IMR-90 (cell line): ENCODE results near the gene NT5C1A. TPM values are rescaled to one million over a fixed set of nuclear protein-coding genes. Genes with fewer than 3 reads are reported as not detected.

ENCODE experiments used
- ATAC-seq: fragments of 200-7000 bp; cut with Tn5 transposase; 2 replicates; pipeline ENCODE4 v1.9.1; 2020; ENCODE audit warnings: low read depth, mild to moderate bottlenecking, moderate library complexity
- BruUV-seq: library from RNA; stranded (reverse); fragments of 400-500 nt; replicated peaks from 2 replicates; lab custom pipeline; 2021; lab: Mats Ljungman, UMichigan
- CTCF ChIA-PET: fragments of 300-600 bp; formaldehyde crosslinking; extraction: SDS; loops from one replicate; lab custom pipeline; 2021; ENCODE audit warnings: antibody characterized with exemption; lab: Yijun Ruan, JAX
- POLR2A ChIA-PET: fragments of 300-600 bp; sonication (Branson Sonifier 250); formaldehyde crosslinking; loops from one replicate; lab custom pipeline; 2022; ENCODE audit warnings: antibody characterized with exemption; ENCODE audit not compliant: unreplicated experiment; lab: Charles Lee
- DNase-seq: peaks from one replicate; pipeline ENCODE4 v3.0.0; 2013
- H2AFZ ChIP-seq: replicated peaks from 2 replicates; pipeline ENCODE3; 2013; ENCODE audit warnings: low read length, mild to moderate bottlenecking; ENCODE audit not compliant: poor library complexity
- H2AK5ac ChIP-seq: 2 replicates; pipeline ENCODE4 v1.6.1; 2013; ENCODE audit warnings: low read depth, low read length, inconsistent platforms
- H2AK9ac ChIP-seq: replicated peaks from 2 replicates; pipeline ENCODE3; 2013; ENCODE audit warnings: mild to moderate bottlenecking, low read depth, low read length, moderate library complexity; ENCODE audit not compliant: poor library complexity
- H2BK120ac ChIP-seq: 2 replicates; pipeline ENCODE4 v1.6.1; 2013; ENCODE audit warnings: low read depth, low read length, inconsistent platforms
- H2BK15ac ChIP-seq: 3 replicates; pipeline ENCODE4 v1.6.1; 2013; ENCODE audit warnings: low read depth, low read length, inconsistent platforms
- H2BK20ac ChIP-seq: 2 replicates; pipeline ENCODE4 v1.6.1; 2013; ENCODE audit warnings: low read depth, mild to moderate bottlenecking, inconsistent platforms, low read length, moderate library complexity
- H2BK5ac ChIP-seq: 2 replicates; pipeline ENCODE4 v1.6.1; 2013; ENCODE audit warnings: mild to moderate bottlenecking, low read depth, low read length, inconsistent platforms; ENCODE audit not compliant: poor library complexity, severe bottlenecking
- H3K14ac ChIP-seq: replicated peaks from 2 replicates; pipeline ENCODE4 v1.6.1; 2013; ENCODE audit warnings: low read depth, low read length, inconsistent platforms
- H3K18ac ChIP-seq: 2 replicates; pipeline ENCODE4 v1.6.1; 2013; ENCODE audit warnings: low read depth, low read length, control low read depth
- H3K23ac ChIP-seq: 2 replicates; pipeline ENCODE4 v1.6.1; 2013; ENCODE audit warnings: low read depth, low read length, inconsistent platforms
- H3K27ac ChIP-seq: 2 replicates; pipeline ENCODE4 v1.5.1; 2013; ENCODE audit warnings: mild to moderate bottlenecking, control low read depth, low read length; ENCODE audit not compliant: insufficient read depth
- H3K27me3 ChIP-seq: 2 replicates; pipeline ENCODE4 v1.6.1; 2013; ENCODE audit warnings: low read length; ENCODE audit not compliant: control insufficient read depth, insufficient read depth
- H3K36me3 ChIP-seq: 2 replicates; pipeline ENCODE4 v1.6.1; 2013; ENCODE audit warnings: low read length, mixed read lengths; ENCODE audit not compliant: control insufficient read depth, insufficient read depth
- H3K4ac ChIP-seq: 2 replicates; pipeline ENCODE4 v1.6.1; 2013; ENCODE audit warnings: low read depth, low read length, inconsistent platforms
- H3K4me1 ChIP-seq: 2 replicates; pipeline ENCODE4 v1.6.1; 2013; ENCODE audit warnings: low read length, mixed read lengths; ENCODE audit not compliant: control insufficient read depth, insufficient read depth
- H3K4me2 ChIP-seq: 2 replicates; pipeline ENCODE4 v1.6.1; 2013; ENCODE audit warnings: low read depth, mild to moderate bottlenecking, control low read depth, low read length, moderate library complexity
- H3K4me3 ChIP-seq: 2 replicates; pipeline ENCODE4 v1.5.1; 2013; ENCODE audit warnings: low read depth, mild to moderate bottlenecking, control low read depth, low read length, moderate library complexity; ENCODE audit not compliant: insufficient read depth
- H3K56ac ChIP-seq: 2 replicates; pipeline ENCODE4 v1.6.1; 2013; ENCODE audit warnings: low read length, inconsistent platforms; ENCODE audit not compliant: insufficient read depth; ENCODE audit errors: extremely low read depth
- H3K79me1 ChIP-seq, 2 experiments: 2 replicates each; pipeline ENCODE4 v1.6.1; 2013; ENCODE audit warnings: low read length in 2 of 2, inconsistent platforms in 1 of 2, low read depth in 1 of 2
- H3K9ac ChIP-seq: 2 replicates; pipeline ENCODE4 v1.6.1; 2013; ENCODE audit warnings: low read depth, low read length, control low read depth
- H3K9me1 ChIP-seq: 2 replicates; pipeline ENCODE4 v1.6.1; 2013; ENCODE audit warnings: low read length, inconsistent platforms; ENCODE audit not compliant: insufficient read depth
- H3K9me3 ChIP-seq: 2 replicates; pipeline ENCODE4 v1.6.1; 2013; ENCODE audit warnings: low read length; ENCODE audit not compliant: control insufficient read depth, insufficient read depth
- H4K20me1 ChIP-seq: 2 replicates; pipeline ENCODE4 v1.6.1; 2013; ENCODE audit warnings: low read length, inconsistent platforms; ENCODE audit not compliant: insufficient read depth
- H4K5ac ChIP-seq: 2 replicates; pipeline ENCODE4 v1.6.1; 2013; ENCODE audit warnings: mild to moderate bottlenecking, low read depth, low read length, control low read depth
- H4K8ac ChIP-seq, 2 experiments: 2 replicates each; pipeline ENCODE4 v1.6.1; 2013; ENCODE audit warnings: low read depth in 2 of 2, low read length in 2 of 2, control low read depth in 1 of 2, inconsistent platforms in 1 of 2
- H4K91ac ChIP-seq: 2 replicates; pipeline ENCODE4 v1.6.1; 2013; ENCODE audit warnings: low read depth, low read length, inconsistent platforms; ENCODE audit not compliant: insufficient read depth
- BHLHE40 ChIP-seq: fragments of 150-350 bp; IDR thresholded peaks from 2 replicates; pipeline ENCODE4 v1.6.1; 2016; ENCODE audit warnings: mild to moderate bottlenecking, low read depth, low read length
- CEBPB ChIP-seq: IDR thresholded peaks from 2 replicates; pipeline ENCODE4 v1.6.1; 2012; ENCODE audit warnings: low read depth, low read length, improper control_type of control experiment
- CHD1 ChIP-seq: IDR thresholded peaks from 2 replicates; pipeline ENCODE4 v1.6.1; 2012; ENCODE audit warnings: low read depth, low read length, improper control_type of control experiment
- ELK1 ChIP-seq: fragments of 150-350 bp; IDR thresholded peaks from 2 replicates; pipeline ENCODE4 v1.6.1; 2016; ENCODE audit warnings: low read depth, mild to moderate bottlenecking, low read length, moderate library complexity, borderline replicate concordance
- FOS ChIP-seq: fragments of 150-350 bp; IDR thresholded peaks from 2 replicates; pipeline ENCODE4 v1.6.1; 2016; ENCODE audit warnings: low read depth, low read length
- MAFK ChIP-seq: IDR thresholded peaks from 2 replicates; pipeline ENCODE4 v1.6.1; 2012; ENCODE audit warnings: low read depth, low read length, improper control_type of control experiment
- MAZ ChIP-seq: IDR thresholded peaks from 2 replicates; pipeline ENCODE4 v1.6.1; 2012; ENCODE audit warnings: low read depth, mild to moderate bottlenecking, low read length, improper control_type of control experiment, moderate library complexity, borderline replicate concordance
- MXI1 ChIP-seq: IDR thresholded peaks from 2 replicates; pipeline ENCODE4 v1.6.1; 2012; ENCODE audit warnings: low read depth, mild to moderate bottlenecking, low read length, moderate library complexity, borderline replicate concordance
- NFE2L2 ChIP-seq: fragments of 150-350 bp; IDR thresholded peaks from 2 replicates; pipeline ENCODE4 v1.6.1; 2016; ENCODE audit warnings: low read depth, mild to moderate bottlenecking, low read length
- POLR2A ChIP-seq: IDR thresholded peaks from 2 replicates; pipeline ENCODE4 v1.6.1; 2012; ENCODE audit warnings: mild to moderate bottlenecking, low read depth, low read length
- RAD21 ChIP-seq: IDR thresholded peaks from 2 replicates; pipeline ENCODE4 v1.6.1; 2012; ENCODE audit warnings: low read length, improper control_type of control experiment
- RCOR1 ChIP-seq: IDR thresholded peaks from 2 replicates; pipeline ENCODE4 v1.6.1; 2012; ENCODE audit warnings: mild to moderate bottlenecking, low read length, improper control_type of control experiment; ENCODE audit not compliant: insufficient replicate concordance
- RFX5 ChIP-seq: IDR thresholded peaks from 2 replicates; pipeline ENCODE4 v1.8.0; 2012; ENCODE audit warnings: low read depth, mild to moderate bottlenecking, low read length, moderate library complexity
- SMC3 ChIP-seq: fragments of 150-350 bp; IDR thresholded peaks from 2 replicates; pipeline ENCODE4 v1.6.1; 2016; ENCODE audit warnings: low read depth, mild to moderate bottlenecking, antibody characterized with exemption, low read length, moderate library complexity
- USF2 ChIP-seq: fragments of 150-350 bp; IDR thresholded peaks from 2 replicates; pipeline ENCODE4 v1.6.1; 2017; ENCODE audit warnings: mild to moderate bottlenecking, antibody characterized with exemption, low read length, low read depth
- WGBS, 2 experiments: methylation state at CpG; one replicate each; pipeline versions ENCODE4 v1.1.5 to v1.1.7; 2013; ENCODE audit warnings: missing lambda C conversion rate in 2 of 2; ENCODE audit not compliant: insufficient read length in 1 of 2; ENCODE audit errors: extremely low coverage in 2 of 2; 5-methylcytosine and 5-hydroxymethylcytosine counted together
- dilution Hi-C: fragments of 300-500 bp; cut with HindIII; formaldehyde crosslinking; loops from one replicate; pipeline ENCODE4 v1.14.3; 2018; ENCODE audit warnings: low sequenced_read_pairs; ENCODE audit not compliant: unreplicated experiment
- in situ Hi-C: fragments of 300-500 bp; cut with MboI; formaldehyde crosslinking; loops from 3 replicates; pipeline ENCODE4 v1.14.3; 2019; ENCODE audit warnings: low sequenced_read_pairs, inconsistent platforms, mixed read lengths
- intact Hi-C: fragments of 100-400 bp; cut with micrococcal nuclease; formaldehyde crosslinking; loops from 2 replicates; pipeline ENCODE4 v1.10.0; 2022
- polyA plus RNA-seq, 3 experiments: library from polyadenylated mRNA; depleted of rRNA; stranded (reverse); fragments of >200 nt; gene quantifications; 2 replicates each; pipeline ENCODE4 v1.2.3, GENCODE V29; 2012; ENCODE audit warnings: low replicate concordance in 1 of 3
- total RNA-seq: library from RNA; depleted of rRNA; stranded (reverse); fragments of >200 nt; gene quantifications from 2 replicates; pipeline ENCODE4 v1.2.3, GENCODE V29; 2012

NT5C1A gene
- total and polyA plus RNA-seq, 2 of the 4 experiments (the other 2 are of a cell fraction): not detected

GRCh38 chr1:39696448-39696847 is 24.5 kb upstream of the NT5C1A start:
- intact Hi-C loops (no loop called here), dilution Hi-C loops (no loop called here), in situ Hi-C loops (no loop called here)
- Histone ChIP-seq H4K5ac (no peak overlapping the region), H4K91ac (no peak overlapping the region), H2BK15ac (no peak overlapping the region), H3K9ac (no peak overlapping the region), H3K27ac (no peak overlapping the region), H4K20me1 (no peaks in the 10 kb centered on the region), H3K9me3 (peaks cover 4% of the 10 kb centered on the region), H3K4me2 (no peak overlapping the region), H2BK120ac (no peak overlapping the region), H3K23ac (no peak overlapping the region), H2BK5ac (no peak overlapping the region), H3K14ac (no peak overlapping the region), H2BK20ac (no peak overlapping the region), H3K4me3 (no peak overlapping the region), H3K9me1 (no peaks in the 10 kb centered on the region), H3K56ac (no peak overlapping the region), H2AFZ (no peak overlapping the region), H3K36me3 (no peaks in the 10 kb centered on the region), H3K18ac (no peak overlapping the region), H3K4me1 (peaks cover 2% of the 10 kb centered on the region; the same call in 1 of the 2 replicates), H2AK5ac (no peak overlapping the region), H3K27me3 (peaks cover 80% of the 10 kb centered on the region), H3K79me1 (no peaks in the 10 kb centered on the region), H4K8ac (no peak overlapping the region), H3K4ac (no peak overlapping the region), H2AK9ac (no peak overlapping the region)
- TF ChIP-seq RAD21 (no peak), USF2 (no peak), POLR2A (no peak), NFE2L2 (no peak), CHD1 (no peak), SMC3 (no peak), RCOR1 (no peak), MAZ (no peak), MAFK (no peak), RFX5 (no peak), FOS (no peak), ELK1 (no peak), MXI1 (no peak), CEBPB (no peak), BHLHE40 (no peak)
- ChIA-PET CTCF (interaction anchor here (0.5 kb wide), 1 partner anchor 81 kb away, joined by 3 read pairs; no protein-coding TSS in a partner anchor), POLR2A (no interaction called here)
- WGBS, 2 experiments: no CpG with 5 or more reads among the region's 1 CpG
- DNase-seq (no peak), ATAC-seq (no peak)
- BruUV-seq: no TSS peak
